Muscle layer of duodenum (tissue), 2 donors: ENCODE data around the gene ALG6.

Experiments
- H3K27ac ChIP-seq: one replicate; pipeline ENCODE4 v1.7.0; 2013; ENCODE audit warnings: mild to moderate bottlenecking, low read length
- H3K27me3 ChIP-seq: one replicate; pipeline ENCODE4 v1.7.0; 2013; ENCODE audit warnings: low read depth, mild to moderate bottlenecking, control low read depth, low read length
- H3K36me3 ChIP-seq, 2 donors: one replicate each; pipeline ENCODE4 v1.7.0; 2013; ENCODE audit warnings: low read length in 2 of 2, control low read depth in 1 of 2, mild to moderate bottlenecking in 1 of 2; ENCODE audit not compliant: insufficient read depth in 2 of 2, control insufficient read depth in 1 of 2
- H3K4me1 ChIP-seq, 2 donors: one replicate each; pipeline ENCODE4 v1.7.0; 2013; ENCODE audit warnings: low read length in 2 of 2, mild to moderate bottlenecking in 2 of 2, control low read depth in 1 of 2, moderate library complexity in 1 of 2; ENCODE audit not compliant: insufficient read depth in 2 of 2, control insufficient read depth in 1 of 2
- H3K4me3 ChIP-seq, 2 donors: one replicate each; pipeline ENCODE4 v1.7.0; 2013; ENCODE audit warnings: low read length in 2 of 2, low read depth in 1 of 2, mild to moderate bottlenecking in 1 of 2
- H3K9me3 ChIP-seq, 2 donors: one replicate each; pipeline ENCODE4 v1.7.0; 2013; ENCODE audit warnings: low read length in 2 of 2, control low read depth in 1 of 2, mild to moderate bottlenecking in 1 of 2; ENCODE audit not compliant: control insufficient read depth in 1 of 2
- donor health status: healthy.

The ALG6 gene

DNA sequence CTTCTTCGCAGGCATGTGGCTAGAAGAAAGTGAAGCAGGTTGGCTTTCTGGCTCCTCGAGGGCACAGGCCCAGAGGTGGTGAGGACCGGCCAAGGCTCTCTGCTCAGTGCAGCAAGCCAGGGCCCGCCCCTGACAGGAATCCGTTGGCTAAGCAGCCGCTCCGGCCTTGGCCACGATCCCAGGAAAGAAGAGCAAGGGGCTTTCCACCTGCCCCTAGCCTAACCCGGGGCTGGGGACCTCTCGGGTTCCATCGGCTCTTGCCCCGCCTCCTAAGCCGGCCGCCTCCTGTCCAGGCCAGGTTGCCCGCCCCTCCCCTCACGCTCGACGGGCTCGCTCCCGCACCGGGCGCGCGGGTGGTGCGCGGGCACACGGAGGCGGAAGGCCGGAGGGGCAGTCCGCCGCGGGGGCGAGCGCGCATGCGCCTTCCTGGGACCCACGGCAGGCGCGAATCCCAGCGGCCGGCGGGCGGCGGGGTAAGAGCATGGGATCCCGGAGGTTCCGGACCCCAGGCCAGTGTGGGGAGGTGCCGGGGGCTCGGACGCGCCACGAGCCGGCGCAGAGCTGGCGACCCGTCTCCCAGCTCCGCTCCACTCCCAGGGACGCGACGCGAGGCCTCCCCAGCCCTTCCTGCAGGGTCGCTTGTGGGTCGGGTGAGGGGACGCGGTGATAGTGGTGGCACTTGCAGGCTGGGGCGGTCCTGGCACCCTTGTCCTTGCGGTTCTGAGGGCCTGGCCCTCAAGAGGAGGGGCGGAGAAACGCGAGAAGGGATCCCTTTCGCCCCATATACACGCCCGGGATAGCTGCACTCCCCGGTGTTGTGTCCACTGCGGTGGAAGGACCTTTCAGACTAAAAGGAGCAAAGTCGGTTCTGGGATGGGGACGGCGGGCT lies at the start of gene ALG6:
ALG6 (plus strand) TSS at position 413 of the 889 bp plus-strand sequence. CDS start 3,351 bp downstream, outside the sequence.
- no peaks in the 10 kb centered on the region for H3K27me3 ChIP-seq
- peak within 1 kb of the TSS; percentile 91 to 92 for H3K4me3 ChIP-seq
- peaks cover 5 to 13% of the 10 kb centered on the region in 2 donors for H3K4me1 ChIP-seq
- peak within 1 kb of the TSS; percentile 45 for H3K27ac ChIP-seq
- no peaks in the 10 kb centered on the region for H3K9me3 ChIP-seq
- H3K36me3 ChIP-seq, result no peaks in the 10 kb centered on the region

DNA sequence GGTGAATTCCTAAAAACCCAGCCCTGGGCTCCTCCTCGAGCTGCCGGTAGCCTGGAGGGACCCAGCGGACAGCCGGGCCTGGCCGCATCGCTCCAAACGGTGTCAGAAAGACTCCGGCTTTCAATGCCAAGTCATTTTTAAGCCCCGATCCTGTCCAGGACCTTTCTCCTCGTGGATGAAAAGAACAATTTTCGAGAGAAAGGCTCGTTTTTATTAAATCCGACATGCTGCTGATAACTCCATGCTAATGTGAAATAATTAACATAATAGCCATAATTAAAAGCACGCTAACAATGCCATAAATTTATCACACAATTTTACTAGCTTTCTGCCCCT lies 49.6 kb upstream of the ALG6 start:
- Histone ChIP-seq H3K27me3 (peaks cover 66% of the 10 kb centered on the region), H3K4me3 (peak overlapping the region in 1 of 2 donors; percentile 56), H3K36me3 (no peaks in the 10 kb centered on the region), H3K27ac (no peak overlapping the region), H3K9me3 (no peaks in the 10 kb centered on the region), H3K4me1 (peaks cover 4 to 33% of the 10 kb centered on the region in 2 donors)

DNA sequence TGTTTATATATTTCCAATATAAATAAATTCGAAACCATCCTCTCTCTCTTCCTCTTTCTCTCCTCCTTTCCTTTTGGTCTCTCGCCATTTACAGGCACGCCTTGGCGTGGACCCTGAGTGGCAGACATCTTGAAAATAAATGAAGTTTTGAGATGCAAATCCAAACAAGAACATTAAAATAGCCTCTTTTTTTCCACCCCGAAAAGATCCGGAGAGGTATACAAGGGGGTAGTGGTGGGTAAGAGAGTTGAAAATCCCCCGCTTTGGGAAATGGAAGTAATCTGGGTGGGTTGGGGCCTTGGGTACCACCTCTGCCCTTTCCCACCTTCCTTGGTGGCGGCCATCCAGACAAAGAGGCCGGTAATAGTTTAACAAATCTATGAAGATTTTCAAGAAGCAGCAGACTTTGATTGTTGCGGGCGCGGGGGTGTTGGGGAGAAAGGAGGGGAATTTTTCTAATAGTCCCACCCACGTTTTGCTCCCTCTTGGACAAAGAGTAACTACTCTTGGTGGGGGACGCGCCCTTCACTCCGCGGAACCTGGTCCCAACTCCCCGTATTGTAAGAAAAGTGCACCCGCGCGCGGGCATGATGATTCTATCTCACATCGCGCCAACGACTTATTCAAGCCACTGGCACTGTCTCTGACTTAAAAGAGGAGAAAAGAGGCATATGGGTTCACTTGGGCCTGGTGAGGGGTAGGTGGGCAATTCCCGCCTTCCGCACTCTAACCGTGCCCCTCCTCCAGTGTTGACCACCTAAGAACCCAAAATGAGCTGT lies 49.0 kb upstream of the ALG6 start:
- H3K36me3 ChIP-seq, result no peaks in the 10 kb centered on the region
- peaks cover 66% of the 10 kb centered on the region for H3K27me3 ChIP-seq
- peaks cover 4 to 37% of the 10 kb centered on the region in 2 donors for H3K4me1 ChIP-seq
- H3K9me3 ChIP-seq, result no peaks in the 10 kb centered on the region
- H3K27ac ChIP-seq, result no peak overlapping the region
- H3K4me3 ChIP-seq, result no peak overlapping the region

DNA sequence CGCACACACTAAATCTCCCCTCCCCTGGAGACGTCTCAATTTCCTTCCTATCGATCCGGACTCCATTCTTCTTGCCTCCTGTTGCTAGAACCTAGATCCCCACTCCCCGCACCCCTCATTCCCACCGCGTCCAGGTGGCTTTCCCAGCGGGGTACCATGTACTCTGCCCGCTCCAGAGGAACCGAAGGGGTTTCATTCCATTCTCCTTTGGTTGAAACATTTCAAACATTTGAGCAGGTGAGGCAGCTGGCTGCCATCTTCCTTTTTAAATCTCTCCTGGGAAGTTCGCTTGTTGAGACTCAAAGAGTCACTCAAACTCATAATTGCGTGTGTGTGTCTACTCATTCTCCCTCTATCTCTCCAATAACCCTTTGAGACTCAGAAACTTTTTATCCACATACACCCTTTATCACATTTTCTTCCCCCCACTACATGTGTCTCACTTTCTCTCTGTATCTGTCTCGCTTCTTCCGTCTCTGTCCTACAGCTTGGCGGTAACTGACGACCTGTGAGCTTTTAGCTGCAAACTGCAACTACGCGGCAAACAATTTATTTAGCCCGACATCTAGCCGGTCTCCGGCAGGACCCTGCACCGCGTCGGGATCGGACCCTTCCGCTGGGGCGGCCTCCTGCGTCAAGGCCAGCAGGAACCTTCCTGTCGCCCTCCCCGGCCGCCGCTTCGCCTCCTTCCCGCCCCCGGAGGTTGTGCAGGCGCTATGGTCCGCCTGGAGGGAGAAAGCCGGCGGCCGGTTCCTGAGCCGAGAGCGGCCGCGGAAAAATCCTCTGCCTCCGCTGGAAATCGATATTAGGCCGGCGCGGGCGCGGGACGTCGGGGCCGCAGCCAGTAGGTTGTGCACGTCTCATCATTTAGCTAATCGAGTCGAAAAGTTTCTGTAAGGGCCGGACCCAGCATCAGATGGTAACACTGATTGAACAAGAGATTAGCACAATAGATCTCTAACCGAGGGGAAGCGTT lies 48.1 kb upstream of the ALG6 start:
- peaks cover 68% of the 10 kb centered on the region for H3K27me3 ChIP-seq
- H3K27ac ChIP-seq, result no peak overlapping the region
- no peaks in the 10 kb centered on the region for H3K9me3 ChIP-seq
- H3K4me3 ChIP-seq, result peak overlapping the region in 1 of 2 donors; percentile 35
- peaks cover 4 to 42% of the 10 kb centered on the region in 2 donors for H3K4me1 ChIP-seq
- H3K36me3 ChIP-seq, result no peaks in the 10 kb centered on the region

DNA sequence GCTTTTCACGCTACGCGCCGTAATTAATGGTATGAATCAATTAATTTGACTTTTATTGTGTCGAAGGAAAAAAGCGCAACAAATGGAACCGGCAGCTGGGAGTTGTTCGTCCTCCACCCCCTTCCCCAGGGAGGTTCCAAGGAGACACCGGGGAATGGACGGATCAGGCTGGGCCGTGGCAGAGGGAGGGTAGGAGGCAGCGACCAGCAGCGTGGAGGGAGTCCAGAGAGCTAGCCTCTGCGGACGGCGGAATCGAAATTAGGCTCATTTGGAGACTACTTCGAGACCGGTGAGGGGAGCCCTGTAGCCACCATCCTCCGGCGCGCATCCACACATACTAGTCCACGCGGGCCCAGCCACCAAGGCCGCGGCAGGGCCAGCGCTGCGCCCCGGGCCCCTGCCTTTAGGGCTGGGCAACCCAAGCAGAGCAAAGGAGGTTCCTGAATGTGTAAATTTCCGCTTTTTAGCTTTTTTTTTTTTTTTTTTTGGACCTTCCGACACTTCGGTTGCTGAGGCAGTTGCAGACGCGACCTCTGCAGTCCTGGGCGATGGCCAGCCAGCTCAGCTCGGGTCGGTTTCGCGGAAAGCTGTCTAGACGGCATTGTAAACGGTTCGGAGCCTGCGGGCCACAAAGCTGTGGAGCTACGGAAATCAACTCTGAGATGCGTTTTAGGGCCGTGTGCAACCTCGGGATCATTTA lies 47.3 kb upstream of the ALG6 start:
- H3K4me3 ChIP-seq, result peak overlapping the region in 1 of 2 donors; percentile 35

DNA sequence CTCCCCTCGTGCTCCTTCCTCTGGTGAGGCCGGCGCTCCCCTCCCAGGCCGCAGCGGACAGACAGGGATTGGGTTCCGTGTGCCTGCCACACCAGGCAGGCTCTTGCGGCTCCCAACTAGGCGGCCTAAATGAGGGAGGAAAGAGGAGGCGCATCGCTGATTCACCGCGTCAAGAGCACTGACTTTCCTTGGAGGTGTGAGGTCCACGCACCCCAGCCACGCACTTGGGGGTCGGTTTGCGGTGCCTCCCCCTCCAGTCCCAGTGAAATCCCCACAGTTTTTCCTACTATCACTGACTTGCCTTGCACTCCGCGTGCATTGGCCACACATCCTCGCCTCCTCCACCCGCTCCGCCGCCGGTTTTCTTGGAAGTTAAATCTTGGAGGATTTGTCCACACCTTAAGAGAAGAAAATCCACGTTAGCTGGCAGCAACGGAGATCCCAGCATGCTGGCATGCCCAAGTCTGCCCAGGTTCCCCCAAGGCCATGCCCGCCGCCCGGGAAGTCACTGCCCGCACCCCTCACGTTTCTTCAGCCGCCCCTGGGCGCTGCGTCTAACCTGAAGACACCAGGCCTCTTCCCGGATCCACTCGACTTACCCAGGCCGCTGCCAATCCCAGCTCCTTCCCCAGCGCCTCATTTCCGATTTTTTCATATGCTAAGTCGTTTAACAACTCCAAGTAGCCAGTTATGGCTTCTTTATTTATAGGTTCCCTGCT lies 46.2 kb upstream of the ALG6 start:
- no peaks in the 10 kb centered on the region for H3K9me3 ChIP-seq
- H3K4me1 ChIP-seq, result peaks cover 4 to 44% of the 10 kb centered on the region in 2 donors
- peaks cover 76% of the 10 kb centered on the region for H3K27me3 ChIP-seq
- H3K36me3 ChIP-seq, result no peaks in the 10 kb centered on the region
- no peak overlapping the region for H3K27ac ChIP-seq
- peak overlapping the region in 1 of 2 donors; percentile 70 for H3K4me3 ChIP-seq

More for the DNA sequence above, 47.3 kb upstream of the ALG6 start:
- no peak overlapping the region for H3K27ac ChIP-seq
- peaks cover 4 to 44% of the 10 kb centered on the region in 2 donors for H3K4me1 ChIP-seq
- no peaks in the 10 kb centered on the region for H3K9me3 ChIP-seq
- no peaks in the 10 kb centered on the region for H3K36me3 ChIP-seq
- peaks cover 70% of the 10 kb centered on the region for H3K27me3 ChIP-seq

DNA sequence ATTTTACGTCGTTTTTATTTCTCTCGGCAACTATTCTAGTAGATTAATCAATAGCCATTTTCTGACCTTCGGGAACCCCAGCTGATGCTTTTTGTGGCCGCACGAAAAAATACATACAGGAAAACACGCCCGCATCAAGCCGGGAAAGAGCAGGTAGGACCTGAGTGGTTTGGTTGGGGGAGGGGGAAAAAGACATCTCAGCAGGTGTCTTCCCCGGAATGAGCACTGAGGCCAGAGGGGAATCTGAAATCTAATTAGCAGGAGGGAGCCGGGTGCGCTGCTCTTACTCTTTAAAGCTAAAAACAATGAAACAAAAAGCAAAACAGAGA lies 45.7 kb upstream of the ALG6 start:
- Histone ChIP-seq H3K36me3 (no peaks in the 10 kb centered on the region), H3K4me1 (peaks cover 4 to 39% of the 10 kb centered on the region in 2 donors), H3K9me3 (no peaks in the 10 kb centered on the region), H3K27ac (no peak overlapping the region), H3K27me3 (peaks cover 76% of the 10 kb centered on the region), H3K4me3 (peak overlapping the region; percentile 60 to 70)

DNA sequence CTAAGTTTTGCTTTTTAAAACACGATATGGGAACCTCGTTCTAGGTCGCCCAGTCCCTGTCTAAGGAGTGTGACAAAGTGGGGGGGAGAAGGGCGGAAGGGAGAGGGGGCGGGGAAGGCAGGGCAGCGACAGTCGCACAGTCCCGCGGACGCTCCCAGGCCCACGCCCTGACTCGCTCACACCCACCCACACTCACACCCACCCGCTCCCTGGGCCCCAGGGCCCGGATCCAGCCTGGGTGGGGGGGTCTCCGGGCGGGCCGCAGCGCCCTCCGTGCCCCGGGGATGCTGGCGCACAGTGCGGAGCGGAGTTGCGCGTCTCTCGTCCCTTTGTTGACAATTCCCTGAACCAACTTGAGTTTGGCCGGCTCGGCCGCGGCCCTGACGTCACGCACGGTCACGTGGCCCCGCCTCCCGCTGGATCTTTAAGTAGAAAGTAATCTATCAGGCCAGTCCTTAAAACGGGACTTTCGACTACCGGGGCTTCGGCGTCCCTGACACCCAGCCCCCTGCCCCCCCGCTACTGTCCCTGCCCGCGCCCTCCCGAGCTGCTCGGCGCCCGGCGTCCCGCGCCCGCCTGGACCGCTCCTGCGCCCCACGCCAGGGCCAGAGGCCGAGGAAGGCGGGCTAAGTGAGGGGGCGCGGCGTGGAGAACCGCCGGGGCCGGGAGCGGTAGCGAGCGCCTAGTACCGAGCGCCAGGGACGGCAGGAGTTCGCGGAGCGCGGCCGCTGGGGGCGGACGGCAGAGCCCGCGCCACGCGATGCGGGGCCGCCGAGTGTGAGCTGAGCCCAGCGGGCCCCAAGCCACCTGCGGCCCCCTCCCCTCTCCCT lies 45.1 kb upstream of the ALG6 start, which contains the start of gene FOXD3:
FOXD3 (plus strand) TSS at position 454 of the 830 bp plus-strand sequence. CDS start 492 bp downstream, outside the sequence.
- Histone ChIP-seq H3K27ac (no peak within 1 kb of the TSS), H3K27me3 (peaks cover 77% of the 10 kb centered on the region), H3K4me3 (peak within 1 kb of the TSS; percentile 60 to 70), H3K4me1 (peaks cover 4 to 36% of the 10 kb centered on the region in 2 donors), H3K36me3 (no peaks in the 10 kb centered on the region), H3K9me3 (peaks cover 0 to 4% of the 10 kb centered on the region in 2 donors)
